NB4 (cell line): ENCODE measurements around the gene MMS22L.

Source experiments
- DNase-seq: peaks from one replicate; pipeline ENCODE4 v3.0.0; 2010; ENCODE audit warnings: low read depth
- H3K4me3 ChIP-seq: one replicate; pipeline ENCODE4 v1.5.1; 2011; ENCODE audit warnings: mild to moderate bottlenecking, low read depth, low read length, moderate library complexity
- CTCF ChIP-seq: IDR thresholded peaks from one replicate; pipeline ENCODE4 v1.5.1; 2012; ENCODE audit warnings: low read depth, low read length
- MAX ChIP-seq: IDR thresholded peaks from 2 replicates; pipeline ENCODE4 v1.6.1; 2011; ENCODE audit warnings: low read depth, low read length
- MYC ChIP-seq: IDR thresholded peaks from 2 replicates; pipeline ENCODE4 v1.6.1; 2011; ENCODE audit warnings: low read depth, low read length
- POLR2A ChIP-seq: IDR thresholded peaks from 2 replicates; pipeline ENCODE4 v1.6.1; 2011; ENCODE audit warnings: mild to moderate bottlenecking; ENCODE audit not compliant: insufficient read length; ENCODE audit errors: extremely low read depth

MMS22L gene

GRCh38 chr6:97198046-97198565 lies 84.9 kb downstream of the MMS22L start:
- TF ChIP-seq MYC (no peak), CTCF (no peak), MAX (no peak), POLR2A (no peak)
- no peak for DNase-seq
- H3K4me3 ChIP-seq: no peak overlapping the region

DNA sequence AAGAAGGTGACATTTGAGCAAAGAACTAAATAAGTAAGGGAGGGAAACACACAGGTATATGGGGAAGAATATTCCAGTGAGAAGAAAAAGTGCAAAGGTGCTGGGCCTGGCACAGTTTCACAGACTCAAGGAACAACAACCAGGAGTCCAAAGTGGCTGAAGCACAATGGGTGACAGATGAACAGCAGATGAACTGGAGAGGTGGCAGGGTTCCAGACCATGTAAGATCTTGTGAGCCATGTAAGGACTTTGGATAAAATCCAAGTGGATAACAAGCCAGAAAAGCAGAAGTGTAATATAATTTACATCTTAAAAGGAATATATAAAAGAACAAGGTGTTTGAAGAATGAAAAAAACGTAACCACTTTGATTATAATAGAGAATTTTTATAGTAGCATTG lies 87.9 kb downstream of the MMS22L start:
- H3K4me3 ChIP-seq: no peak overlapping the region
- TF ChIP-seq MYC (no peak), MAX (no peak), CTCF (no peak)
- DNase-seq: no peak

GRCh38 chr6:97189767-97190166 lies 93.2 kb downstream of the MMS22L start:
- TF ChIP-seq MYC: no peak
- no peak for TF ChIP-seq MAX
- no peak for TF ChIP-seq POLR2A
- TF ChIP-seq CTCF: no peak
- no peak for DNase-seq
- H3K4me3 ChIP-seq: no peak overlapping the region

DNA sequence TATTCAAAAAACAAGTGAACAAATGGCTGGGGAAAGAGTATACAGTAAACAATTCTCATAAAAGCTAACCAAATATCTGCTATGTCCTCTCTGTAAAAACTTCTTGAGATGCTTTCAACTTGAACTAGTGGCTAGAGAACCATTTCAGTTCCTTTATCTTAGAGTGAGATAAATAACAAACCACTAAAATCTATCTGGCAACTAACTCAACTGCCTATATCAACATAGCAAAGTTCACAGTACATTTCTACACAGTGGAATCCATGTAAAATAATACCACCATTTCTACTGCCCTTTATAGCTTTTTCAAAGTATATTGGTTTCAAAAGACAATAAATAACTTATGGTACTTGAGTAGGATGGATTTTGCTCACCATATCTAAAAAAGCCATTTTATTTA lies 95.1 kb downstream of the MMS22L start:
- no peak for DNase-seq
- no peak for TF ChIP-seq MYC
- TF ChIP-seq POLR2A: no peak
- TF ChIP-seq CTCF: no peak
- no peak for TF ChIP-seq MAX
- H3K4me3 ChIP-seq: no peak overlapping the region

- no peak overlapping the region for H3K4me3 ChIP-seq
- peak; percentile 71 for DNase-seq
- no peak for TF ChIP-seq POLR2A
- no peak for TF ChIP-seq MAX
- peak; percentile 93 for TF ChIP-seq CTCF
- TF ChIP-seq MYC: 0 out of 2 replicates have a peak, but pooled peaks have one; percentile 14
Measured at GRCh38 chr6:97186416-97186999, 96.5 kb downstream of the MMS22L start.

DNA sequence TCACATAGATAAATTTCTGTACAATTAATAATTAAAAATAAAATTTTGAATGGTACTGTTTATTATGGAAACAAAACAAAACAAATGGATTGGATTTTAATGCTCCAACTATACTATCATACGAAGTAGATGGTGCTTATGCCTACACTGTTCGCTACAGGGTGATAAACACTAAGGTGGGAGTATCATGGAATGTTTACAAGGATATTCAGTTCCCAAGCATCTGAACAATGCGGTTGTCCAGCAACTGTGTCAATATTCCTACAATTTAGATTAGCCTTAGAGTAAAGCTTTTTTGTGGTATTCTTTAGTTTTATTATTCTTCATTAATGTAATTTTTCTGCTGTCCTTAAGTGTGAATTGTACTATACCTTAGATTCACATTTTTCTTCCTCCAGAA lies 105.1 kb downstream of the MMS22L start:
- H3K4me3 ChIP-seq: no peak overlapping the region
- no peak for DNase-seq
- TF ChIP-seq MYC (no peak), POLR2A (no peak)
